Subcutaneous abdominal adipose tissue (tissue), 5 donors: Measurements from ENCODE around the gene PIEZO2.

ENCODE experiments used
- H3K27ac ChIP-seq: one replicate; pipeline ENCODE4 v1.7.0; 2013; ENCODE audit warnings: low read depth, mild to moderate bottlenecking, inconsistent platforms, low read length, moderate library complexity
- H3K27me3 ChIP-seq, 5 donors: one replicate each; pipeline ENCODE4 v1.7.0; 2013; ENCODE audit warnings: low read length in 5 of 5, inconsistent platforms in 1 of 5; ENCODE audit not compliant: control insufficient read depth in 5 of 5, insufficient read depth in 4 of 5
- H3K36me3 ChIP-seq, 5 donors: one replicate each; pipeline ENCODE4 v1.7.0; 2013; ENCODE audit warnings: low read length in 5 of 5; ENCODE audit not compliant: control insufficient read depth in 5 of 5, insufficient read depth in 5 of 5
- H3K4me1 ChIP-seq, 5 donors: one replicate each; pipeline ENCODE4 v1.7.0; 2013; ENCODE audit warnings: low read length in 5 of 5, mild to moderate bottlenecking in 3 of 5, moderate library complexity in 1 of 5; ENCODE audit not compliant: control insufficient read depth in 5 of 5, insufficient read depth in 5 of 5
- H3K4me3 ChIP-seq, 5 donors: one replicate each; pipeline ENCODE4 v1.7.0; 2013; ENCODE audit warnings: low read length in 5 of 5, low read depth in 1 of 5
- H3K9ac ChIP-seq, 5 donors: one replicate each; pipeline ENCODE4 v1.7.0; 2013; ENCODE audit warnings: low read length in 5 of 5, mild to moderate bottlenecking in 4 of 5, moderate library complexity in 3 of 5
- H3K9me3 ChIP-seq, 5 donors: one replicate each; pipeline ENCODE4 v1.7.0; 2013; ENCODE audit warnings: low read length in 5 of 5; ENCODE audit not compliant: control insufficient read depth in 5 of 5
- donor health status: healthy.
- donor health status: healthy.
- donor health status: healthy.
- donor health status: healthy.
- donor health status: healthy.

PIEZO2 gene

DNA sequence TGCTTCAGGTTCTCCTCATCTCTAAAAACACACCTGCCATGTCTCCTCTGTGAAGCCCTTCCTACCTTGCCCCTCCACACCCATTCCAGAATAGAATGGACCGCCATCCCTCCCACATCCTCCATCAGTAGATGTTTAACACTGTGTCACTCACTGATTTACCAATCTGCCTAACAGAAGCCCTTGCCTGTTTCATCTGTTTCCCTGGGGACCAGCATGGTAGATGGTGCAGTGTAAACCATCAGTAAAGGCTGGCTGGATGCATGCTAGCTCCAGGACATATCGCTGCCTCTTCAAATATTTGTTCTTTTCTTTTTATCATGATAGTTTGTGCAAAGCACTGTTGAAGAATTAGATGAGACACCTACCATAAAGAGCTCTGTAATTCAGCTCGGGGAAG lies 271.4 kb downstream of the PIEZO2 start:
- H3K9me3 ChIP-seq, result peaks cover 0 to 2% (median 0%) of the 10 kb centered on the region in 5 donors
- no peaks in the 10 kb centered on the region for H3K4me1 ChIP-seq
- H3K9ac ChIP-seq, result no peak overlapping the region
- H3K36me3 ChIP-seq, result no peaks in the 10 kb centered on the region
- H3K4me3 ChIP-seq, result no peak overlapping the region
- no peaks in the 10 kb centered on the region for H3K27me3 ChIP-seq
- no peak overlapping the region for H3K27ac ChIP-seq

DNA sequence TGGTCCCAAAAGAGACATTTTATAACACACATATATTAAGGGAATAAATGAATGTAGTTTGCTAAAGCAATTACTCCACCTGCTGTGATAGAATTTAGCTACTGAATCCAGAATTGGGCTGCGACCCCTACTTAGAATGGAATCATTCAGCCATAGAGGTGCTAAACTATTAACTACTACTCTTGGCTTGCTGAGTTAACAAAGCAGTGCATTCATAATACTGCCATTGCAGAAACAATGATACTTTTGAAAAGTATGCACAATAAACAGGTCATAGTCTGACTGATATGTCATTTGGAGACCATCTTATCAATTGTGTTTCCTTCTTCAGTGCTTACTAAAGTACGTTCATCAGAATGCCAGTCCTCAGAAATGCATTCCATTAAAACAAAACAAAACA lies 273.6 kb downstream of the PIEZO2 start:
- Histone ChIP-seq H3K9me3 (peaks cover 0 to 2% (median 0%) of the 10 kb centered on the region in 5 donors), H3K9ac (no peak overlapping the region), H3K27ac (no peak overlapping the region), H3K27me3 (peaks cover 0 to 3% (median 0%) of the 10 kb centered on the region in 5 donors), H3K36me3 (no peaks in the 10 kb centered on the region), H3K4me1 (no peaks in the 10 kb centered on the region), H3K4me3 (no peak overlapping the region)

DNA sequence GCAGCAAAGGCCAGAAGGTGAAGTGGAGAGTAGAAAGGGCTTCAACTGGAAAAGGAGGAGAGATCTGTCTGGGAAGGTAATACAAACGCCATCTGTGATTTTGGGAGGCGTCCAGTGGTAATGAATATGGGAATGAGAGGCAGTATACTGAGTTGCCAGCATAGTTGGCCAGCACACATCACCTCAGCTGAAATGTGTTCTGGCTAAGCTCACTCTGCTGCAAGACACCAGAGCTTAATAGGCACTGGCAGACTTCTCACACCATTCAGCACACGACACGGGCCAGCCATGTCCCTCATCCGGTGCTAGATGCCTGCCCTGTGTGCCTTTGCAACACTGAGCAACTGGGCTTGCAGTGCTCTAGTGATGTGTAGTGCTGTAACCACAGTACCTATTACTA lies 277.1 kb downstream of the PIEZO2 start:
- Histone ChIP-seq H3K36me3 (no peaks in the 10 kb centered on the region), H3K4me3 (no peak overlapping the region), H3K9ac (no peak overlapping the region), H3K27ac (no peak overlapping the region), H3K27me3 (peaks cover 0 to 4% (median 0%) of the 10 kb centered on the region in 5 donors), H3K9me3 (peaks cover 0 to 2% (median 0%) of the 10 kb centered on the region in 5 donors), H3K4me1 (no peaks in the 10 kb centered on the region)

DNA sequence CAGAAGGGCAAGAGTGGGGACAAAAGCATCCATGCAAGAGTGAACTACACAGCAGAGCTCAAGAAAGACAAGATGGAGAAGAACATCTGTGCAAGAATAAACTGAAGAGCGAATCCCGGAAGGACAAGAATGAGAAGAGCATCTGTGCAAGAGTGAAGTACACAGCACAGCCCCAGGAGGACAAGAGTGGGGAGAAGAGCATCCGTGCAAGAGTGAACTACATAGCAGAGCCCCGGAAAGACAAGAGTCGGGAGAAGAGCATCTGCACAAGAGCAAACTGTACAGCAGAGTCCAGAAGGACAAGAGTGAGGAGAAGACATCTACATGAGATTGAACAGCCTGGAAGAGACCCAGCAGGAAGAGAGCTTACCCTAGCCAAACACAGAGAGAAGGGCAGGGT lies 284.6 kb downstream of the PIEZO2 start:
- Histone ChIP-seq H3K4me3 (no peak overlapping the region), H3K27ac (no peak overlapping the region), H3K9ac (no peak overlapping the region), H3K36me3 (no peaks in the 10 kb centered on the region), H3K4me1 (no peaks in the 10 kb centered on the region), H3K27me3 (no peaks in the 10 kb centered on the region), H3K9me3 (peaks cover 0 to 5% (median 0%) of the 10 kb centered on the region in 5 donors)

DNA sequence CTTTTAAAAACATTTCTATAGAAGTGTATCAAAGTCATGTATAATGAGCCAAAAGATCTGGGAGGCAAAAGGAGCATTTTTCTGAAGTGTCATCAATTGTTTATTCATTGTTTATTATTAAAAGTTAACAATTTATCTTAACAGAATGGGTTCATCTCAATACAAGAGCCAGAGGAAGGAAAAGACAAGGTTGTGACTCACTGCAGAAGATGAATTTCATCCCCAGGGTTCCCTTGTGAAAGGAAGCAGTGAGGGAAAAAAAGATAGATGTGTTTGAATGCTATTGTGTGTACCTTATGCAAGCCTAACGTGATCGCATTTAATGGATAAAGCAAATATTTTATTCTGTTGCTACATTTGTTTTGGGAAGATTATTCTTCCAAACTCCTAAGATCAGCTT lies 286.3 kb downstream of the PIEZO2 start:
- Histone ChIP-seq H3K27me3 (no peaks in the 10 kb centered on the region), H3K36me3 (no peaks in the 10 kb centered on the region), H3K4me1 (no peaks in the 10 kb centered on the region), H3K9ac (no peak overlapping the region), H3K9me3 (peaks cover 0 to 5% (median 0%) of the 10 kb centered on the region in 5 donors), H3K27ac (no peak overlapping the region), H3K4me3 (no peak overlapping the region)

DNA sequence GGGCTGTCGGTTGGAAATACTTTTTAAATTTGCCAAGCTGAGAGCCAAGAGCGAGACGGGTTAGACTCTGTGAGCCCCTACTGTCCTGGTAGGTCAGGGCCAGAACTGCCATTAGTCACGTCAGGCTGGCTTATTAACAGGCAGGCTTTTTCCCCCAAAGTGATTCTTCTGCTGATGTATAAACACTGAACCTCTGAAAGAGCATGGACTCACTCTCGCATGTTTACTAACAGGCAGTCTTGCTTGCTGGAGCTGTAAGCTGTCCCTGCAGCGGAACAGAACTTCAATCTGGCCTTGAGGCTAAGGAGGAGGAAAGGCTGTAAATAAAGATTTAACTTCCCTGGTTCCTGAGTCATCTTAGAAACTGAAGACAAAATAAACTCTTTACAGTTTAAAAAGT lies 288.4 kb downstream of the PIEZO2 start:
- H3K9ac ChIP-seq, result no peak overlapping the region
- H3K4me1 ChIP-seq, result no peaks in the 10 kb centered on the region
- no peaks in the 10 kb centered on the region for H3K36me3 ChIP-seq
- H3K9me3 ChIP-seq, result peaks cover 0 to 5% (median 0%) of the 10 kb centered on the region in 5 donors
- no peak overlapping the region for H3K4me3 ChIP-seq
- no peaks in the 10 kb centered on the region for H3K27me3 ChIP-seq
- H3K27ac ChIP-seq, result no peak overlapping the region

DNA sequence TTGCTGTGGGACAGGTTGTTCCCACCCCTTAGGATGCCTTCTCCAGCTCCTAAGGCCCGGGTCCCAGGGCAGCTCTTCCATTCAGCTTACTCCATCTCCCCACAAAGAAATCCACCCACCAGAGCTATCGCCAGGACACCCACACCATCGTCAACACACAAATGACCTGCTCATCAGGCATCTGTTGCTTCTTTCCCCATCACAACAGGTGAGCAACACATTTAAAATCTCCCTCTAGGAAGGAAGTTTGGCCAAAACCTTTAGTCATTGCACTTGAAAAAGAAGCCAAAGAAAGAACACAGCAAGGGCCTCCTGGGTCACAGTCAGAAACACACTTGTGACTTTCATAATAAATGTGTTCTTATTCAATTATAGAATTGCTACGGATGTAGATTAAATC lies 289.0 kb downstream of the PIEZO2 start:
- Histone ChIP-seq H3K9me3 (peaks cover 0 to 5% (median 0%) of the 10 kb centered on the region in 5 donors), H3K4me3 (no peak overlapping the region), H3K27me3 (no peaks in the 10 kb centered on the region), H3K27ac (no peak overlapping the region), H3K36me3 (no peaks in the 10 kb centered on the region), H3K9ac (no peak overlapping the region), H3K4me1 (no peaks in the 10 kb centered on the region)

DNA sequence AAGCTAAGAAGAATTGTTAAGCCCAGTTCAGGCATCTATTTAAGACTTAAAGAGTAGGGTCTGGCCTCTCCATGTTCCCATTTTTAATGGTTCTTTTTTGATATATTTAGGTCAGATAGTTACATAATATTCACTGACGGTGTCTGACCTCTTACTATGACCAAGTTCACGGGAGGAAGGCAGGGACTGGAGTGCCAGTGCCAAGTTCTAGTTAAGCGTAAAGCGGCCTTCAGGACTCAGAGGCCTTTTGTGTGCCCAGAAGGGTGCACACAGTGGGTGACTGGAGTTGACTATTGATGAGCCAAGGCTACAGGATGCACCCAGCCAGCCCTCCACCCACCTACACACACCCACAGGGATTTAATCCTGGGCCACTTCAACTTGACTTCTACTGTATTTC lies 290.9 kb downstream of the PIEZO2 start:
- Histone ChIP-seq H3K9ac (no peak overlapping the region), H3K27me3 (no peaks in the 10 kb centered on the region), H3K4me1 (no peaks in the 10 kb centered on the region), H3K36me3 (no peaks in the 10 kb centered on the region), H3K27ac (no peak overlapping the region), H3K9me3 (no peaks in the 10 kb centered on the region), H3K4me3 (no peak overlapping the region)

DNA sequence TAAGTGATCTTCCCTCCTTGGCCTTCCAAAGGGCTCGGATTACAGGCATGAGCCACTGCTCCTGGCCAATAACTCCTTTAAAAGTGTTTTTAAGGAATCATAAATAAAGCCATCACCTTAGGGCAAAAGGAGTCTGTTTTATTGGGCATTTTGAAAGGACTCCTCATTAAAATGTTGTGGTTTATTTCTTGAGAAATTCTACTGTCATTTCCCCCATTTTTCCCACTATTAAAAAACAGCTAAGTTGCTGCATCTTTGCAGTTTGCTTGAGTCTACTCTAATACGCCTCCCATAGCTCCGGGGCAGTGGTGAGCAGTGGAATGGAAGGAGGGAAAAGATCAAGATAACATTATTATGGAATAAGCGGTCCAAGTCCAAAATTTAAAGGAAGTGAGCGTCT lies 293.2 kb downstream of the PIEZO2 start:
- H3K27ac ChIP-seq, result no peak overlapping the region
- H3K36me3 ChIP-seq, result no peaks in the 10 kb centered on the region
- no peak overlapping the region for H3K4me3 ChIP-seq
- no peaks in the 10 kb centered on the region for H3K9me3 ChIP-seq
- H3K27me3 ChIP-seq, result no peaks in the 10 kb centered on the region
- H3K9ac ChIP-seq, result no peak overlapping the region
- no peaks in the 10 kb centered on the region for H3K4me1 ChIP-seq

DNA sequence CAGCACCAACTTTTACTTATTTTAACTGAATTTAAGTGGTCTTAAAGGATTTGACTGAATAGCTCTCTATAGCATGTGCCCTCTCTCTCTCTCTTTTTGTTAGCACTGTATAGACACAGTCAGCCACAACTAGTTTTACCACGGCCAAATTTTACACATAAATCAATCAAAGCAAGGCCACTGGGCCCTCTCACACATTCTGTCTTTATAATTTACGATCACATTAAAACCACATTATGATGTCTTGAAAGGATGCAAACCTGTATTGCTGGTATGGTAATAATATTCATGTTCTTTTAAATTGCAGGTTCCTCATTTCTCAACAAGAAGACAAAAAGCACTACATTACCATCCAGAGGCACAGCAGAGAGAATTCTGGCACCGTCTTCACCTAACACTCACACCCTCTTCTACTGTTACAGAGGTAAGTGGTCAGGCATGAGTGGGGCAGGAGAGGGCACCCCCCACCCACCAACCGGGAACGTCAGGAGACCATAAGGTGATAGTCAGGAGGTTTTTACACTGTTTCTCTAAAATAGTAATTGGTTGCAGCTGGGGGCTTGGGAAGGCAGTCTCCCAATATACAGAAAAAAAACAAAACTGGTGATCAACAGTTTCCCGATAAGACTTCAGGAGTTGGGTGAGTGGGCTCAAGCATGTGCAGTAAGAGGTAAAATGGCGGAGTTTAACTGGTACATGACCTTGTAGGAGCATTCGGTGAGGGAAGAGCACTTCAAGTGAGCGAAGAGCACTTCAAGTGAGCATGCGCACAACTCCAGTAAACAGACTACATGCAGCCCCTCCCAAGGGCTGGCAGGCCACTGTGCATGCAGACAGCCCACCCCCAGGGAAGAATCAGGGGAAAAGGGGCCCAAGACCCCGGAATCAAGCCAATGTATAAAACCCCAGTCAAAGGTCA lies 296.7 kb downstream of the PIEZO2 start:
- no peaks in the 10 kb centered on the region for H3K27me3 ChIP-seq
- no peak overlapping the region for H3K27ac ChIP-seq
- H3K9me3 ChIP-seq, result no peaks in the 10 kb centered on the region
- no peak overlapping the region for H3K9ac ChIP-seq
- no peaks in the 10 kb centered on the region for H3K4me1 ChIP-seq
- H3K4me3 ChIP-seq, result no peak overlapping the region
- no peaks in the 10 kb centered on the region for H3K36me3 ChIP-seq
